Gastrocnemius medialis (tissue), 4 donors: ENCODE data around the gene OMP. TPM values are rescaled to one million over a fixed set of nuclear protein-coding genes. Genes with fewer than 3 reads are reported as not detected.

ENCODE experiments used
- ATAC-seq, 2 donors: fragments of 150-250 bp; one replicate each; pipeline ENCODE4 v1.9.1; 2016
- DNase-seq, 2 donors: peaks; one replicate each; pipeline ENCODE4 v3.0.0-alpha.2; 2019
- H3K27ac ChIP-seq, 4 donors: fragments of 200-600 bp; sonication (generic); 1 replicate in 1 of 4; 2 replicates in 3 of 4; pipeline ENCODE4 v1.5.1; 2016 to 2018; ENCODE audit warnings: mild to moderate bottlenecking in 2 of 4, moderate library complexity in 1 of 4
- H3K27me3 ChIP-seq, 3 donors: fragments of 200-600 bp; sonication (generic) in 2 of 3; 1 replicate in 1 of 3; 2 replicates in 2 of 3; pipeline versions ENCODE4 v1.5.1 to v1.6.0; 2016 to 2019; ENCODE audit warnings: mild to moderate bottlenecking in 1 of 3, moderate library complexity in 1 of 3
- H3K36me3 ChIP-seq, 2 donors: fragments of 200-600 bp; sonication (generic) in 1 of 2; one replicate each; pipeline ENCODE4 v1.5.1; 2017 to 2018
- H3K4me1 ChIP-seq, 2 donors: fragments of 200-600 bp; sonication (generic) in 1 of 2; one replicate each; pipeline ENCODE4 v1.5.1; 2016 to 2017; ENCODE audit warnings: mild to moderate bottlenecking in 2 of 2
- H3K4me3 ChIP-seq, 4 donors: fragments of 200-600 bp; sonication (generic) in 3 of 4; 1 replicate in 1 of 4; 2 replicates in 3 of 4; pipeline ENCODE4 v1.5.1; 2016 to 2019; ENCODE audit warnings: mild to moderate bottlenecking in 2 of 4
- H3K9me3 ChIP-seq, 3 donors: fragments of 200-600 bp; sonication (generic) in 2 of 3; 1 replicate in 1 of 3; 2 replicates in 2 of 3; pipeline ENCODE4 v1.5.1; 2016 to 2019
- POLR2A ChIP-seq, 2 donors: fragments of 450-650 bp; IDR thresholded peaks; one replicate each; pipeline ENCODE4 v1.6.1; 2017; ENCODE audit warnings: antibody characterized with exemption in 2 of 2, mild to moderate bottlenecking in 2 of 2, moderate library complexity in 2 of 2
- in situ Hi-C, 4 donors: fragments of 200-750 bp; cut with MboI; loops; one replicate each; pipeline versions ENCODE4 v1.15.0 to v1.8.0; 2017; ENCODE audit warnings: low sequenced_read_pairs in 4 of 4
- intact Hi-C: fragments of 100-400 bp; cut with DNase I; formaldehyde crosslinking; loops from one replicate; pipeline ENCODE4 v1.15.1; 2023; ENCODE audit warnings: low total_unique reads
- total RNA-seq, 4 donors: library from RNA; depleted of rRNA; stranded (reverse); fragments of >200 nt; gene quantifications; one replicate each; pipeline versions ENCODE4 v1.1.0 to v1.2.3, GENCODE V29; 2016
- TF ChIP-seq, protein P1 (sequence below), 5 experiments: fragments of 450-650 bp in 3 of 5; fragments of 200-600 bp in 2 of 5; sonication (generic) in 2 of 5; IDR thresholded peaks in 4 of 5; conservative IDR thresholded peaks in 1 of 5; 1 replicate in 4 of 5; 2 replicates in 1 of 5; pipeline ENCODE4 v1.5.1; 2016 to 2019; ENCODE audit warnings: antibody characterized with exemption in 5 of 5, mild to moderate bottlenecking in 3 of 5, moderate library complexity in 3 of 5

Gene OMP
- total RNA-seq, 4 donors from 2014 or later, result not detected

DNA sequence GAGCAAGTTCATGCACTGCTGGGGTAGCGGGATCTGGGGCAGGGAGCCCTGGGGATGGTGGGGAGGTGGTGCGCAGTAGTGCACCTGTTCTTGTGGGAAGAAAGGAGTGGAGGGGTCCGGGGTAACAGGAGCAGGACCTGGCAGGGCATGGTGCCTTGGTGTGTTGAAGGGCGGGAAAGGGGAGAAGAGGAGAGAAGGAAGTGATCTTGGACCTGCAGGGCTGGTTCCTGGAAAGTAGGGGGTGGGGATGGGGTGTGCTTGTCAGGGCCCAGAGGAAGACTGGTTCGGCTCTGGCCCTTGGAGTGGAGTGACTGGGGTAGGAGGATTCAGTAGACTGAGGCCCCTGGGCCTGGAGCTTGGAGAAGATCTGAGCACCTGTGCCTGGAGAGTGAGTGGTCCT, 46.7 kb upstream of the OMP start:
- Histone ChIP-seq H3K27me3 (no peaks in the 10 kb centered on the region), H3K9me3 (peaks cover 0 to 3% (median 0%) of the 10 kb centered on the region in 3 donors), H3K4me1 (no peaks in the 10 kb centered on the region), H3K36me3 (no peaks in the 10 kb centered on the region), H3K27ac (no peak overlapping the region), H3K4me3 (no peak overlapping the region)
- no peak for ATAC-seq
- in situ Hi-C loops (no loop called here), intact Hi-C loops (no loop called here)
- no peak for TF ChIP-seq POLR2A (IDR thresholded peaks at IDR 0.05)
- TF ChIP-seq, protein P1, sequence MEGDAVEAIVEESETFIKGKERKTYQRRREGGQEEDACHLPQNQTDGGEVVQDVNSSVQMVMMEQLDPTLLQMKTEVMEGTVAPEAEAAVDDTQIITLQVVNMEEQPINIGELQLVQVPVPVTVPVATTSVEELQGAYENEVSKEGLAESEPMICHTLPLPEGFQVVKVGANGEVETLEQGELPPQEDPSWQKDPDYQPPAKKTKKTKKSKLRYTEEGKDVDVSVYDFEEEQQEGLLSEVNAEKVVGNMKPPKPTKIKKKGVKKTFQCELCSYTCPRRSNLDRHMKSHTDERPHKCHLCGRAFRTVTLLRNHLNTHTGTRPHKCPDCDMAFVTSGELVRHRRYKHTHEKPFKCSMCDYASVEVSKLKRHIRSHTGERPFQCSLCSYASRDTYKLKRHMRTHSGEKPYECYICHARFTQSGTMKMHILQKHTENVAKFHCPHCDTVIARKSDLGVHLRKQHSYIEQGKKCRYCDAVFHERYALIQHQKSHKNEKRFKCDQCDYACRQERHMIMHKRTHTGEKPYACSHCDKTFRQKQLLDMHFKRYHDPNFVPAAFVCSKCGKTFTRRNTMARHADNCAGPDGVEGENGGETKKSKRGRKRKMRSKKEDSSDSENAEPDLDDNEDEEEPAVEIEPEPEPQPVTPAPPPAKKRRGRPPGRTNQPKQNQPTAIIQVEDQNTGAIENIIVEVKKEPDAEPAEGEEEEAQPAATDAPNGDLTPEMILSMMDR (IDR thresholded peaks at IDR 0.05 in 4 of 5, conservative IDR thresholded peaks at IDR 0.05 in 1 of 5), result no peak
- no peak for DNase-seq

DNA sequence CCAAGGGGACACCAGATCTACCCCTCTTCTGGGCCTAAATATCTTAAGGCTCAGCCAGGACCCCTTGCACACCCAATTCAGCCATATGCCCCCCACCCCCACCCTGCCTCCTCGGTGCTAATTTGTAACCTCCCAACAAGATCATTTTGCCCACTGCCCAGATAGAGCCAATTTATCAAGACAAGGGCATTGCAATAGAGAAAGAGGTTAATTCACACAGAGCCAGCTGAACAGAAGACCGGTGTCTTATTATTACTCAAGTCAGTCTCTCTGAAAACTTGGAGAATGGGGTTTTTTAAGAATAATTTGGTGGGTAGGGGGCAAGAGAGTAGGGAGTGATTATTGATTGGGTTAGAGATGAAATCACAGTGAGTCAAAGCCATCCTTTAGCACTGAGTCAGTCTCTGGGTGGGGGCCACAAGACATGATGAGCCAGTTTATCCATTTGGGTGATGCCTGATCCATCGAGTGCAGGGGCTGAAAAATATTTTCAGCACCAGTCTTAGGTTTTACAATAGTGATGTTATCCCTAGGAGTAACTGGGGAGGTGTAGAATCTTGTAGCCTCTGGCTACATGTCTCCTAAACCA, 45.7 kb upstream of the OMP start:
- intact Hi-C loops, result no loop called here
- no peaks in the 10 kb centered on the region for H3K4me1 ChIP-seq
- in situ Hi-C loops, result no loop called here
- no peak overlapping the region for H3K27ac ChIP-seq
- ATAC-seq (no peak), DNase-seq (no peak)
- no peaks in the 10 kb centered on the region for H3K36me3 ChIP-seq
- no peak overlapping the region for H3K4me3 ChIP-seq
- H3K9me3 ChIP-seq, result peaks cover 0 to 3% (median 0%) of the 10 kb centered on the region in 3 donors
- no peaks in the 10 kb centered on the region for H3K27me3 ChIP-seq
- TF ChIP-seq, protein P1 (IDR thresholded peaks at IDR 0.05 in 4 of 5, conservative IDR thresholded peaks at IDR 0.05 in 1 of 5), result no peak
- TF ChIP-seq POLR2A (IDR thresholded peaks at IDR 0.05), result no peak

DNA sequence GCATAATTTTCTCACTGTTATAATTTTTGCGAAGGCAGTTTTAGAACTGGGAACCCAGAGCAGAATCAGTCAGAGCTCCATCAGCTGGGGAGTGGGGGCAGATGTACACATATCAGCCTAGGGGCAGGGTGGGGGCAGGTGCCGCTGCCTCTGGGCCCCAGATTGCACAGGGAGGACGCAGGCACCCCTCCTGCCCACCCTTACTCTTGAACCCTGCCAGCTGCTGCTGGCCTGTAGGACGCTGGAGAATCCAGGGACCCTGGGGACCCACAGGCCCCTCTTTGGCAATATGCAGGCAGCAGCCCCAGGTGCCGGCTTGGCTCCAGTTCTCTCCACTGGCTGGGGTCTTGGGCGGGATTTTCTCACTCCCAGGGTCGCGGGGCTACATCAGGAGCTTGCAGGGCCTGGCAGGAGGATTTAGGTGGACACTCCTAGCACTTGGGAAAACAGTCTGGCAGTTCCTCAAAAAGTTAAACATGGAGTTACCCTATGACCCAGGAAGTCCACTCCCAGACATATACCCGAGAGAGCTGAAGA, 44.6 kb upstream of the OMP start:
- intact Hi-C loops (no loop called here), in situ Hi-C loops (no loop called here)
- Histone ChIP-seq H3K4me1 (no peaks in the 10 kb centered on the region), H3K36me3 (no peaks in the 10 kb centered on the region), H3K4me3 (no peak overlapping the region), H3K9me3 (peaks cover 0 to 3% (median 0%) of the 10 kb centered on the region in 3 donors), H3K27ac (no peak overlapping the region), H3K27me3 (no peaks in the 10 kb centered on the region)
- DNase-seq (no peak), ATAC-seq (no peak)
- TF ChIP-seq POLR2A (IDR thresholded peaks at IDR 0.05), result no peak
- TF ChIP-seq, protein P1 (IDR thresholded peaks at IDR 0.05 in 4 of 5, conservative IDR thresholded peaks at IDR 0.05 in 1 of 5), result no peak

DNA sequence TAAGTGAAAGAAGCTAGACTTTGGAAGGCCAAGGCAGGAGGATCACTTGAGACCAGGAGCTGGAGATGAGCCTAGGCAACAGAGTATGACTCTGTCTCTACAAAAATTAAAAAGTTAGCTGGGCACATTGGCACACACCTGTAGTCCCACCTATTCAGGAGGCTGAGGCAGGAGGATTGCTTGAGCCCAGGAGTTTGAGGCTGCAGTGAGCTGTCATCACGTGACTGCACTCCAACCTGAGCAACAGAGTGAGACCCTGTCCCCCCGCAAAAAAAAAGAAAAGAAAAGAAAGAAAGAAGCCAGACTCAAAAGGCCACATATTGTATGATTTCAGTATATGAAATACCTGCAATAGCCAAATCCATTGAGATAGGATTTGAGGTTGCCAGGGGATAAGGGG, 43.7 kb upstream of the OMP start:
- H3K9me3 ChIP-seq, result peaks cover 0 to 3% (median 0%) of the 10 kb centered on the region in 3 donors
- no peak overlapping the region for H3K4me3 ChIP-seq
- intact Hi-C loops, result no loop called here
- H3K4me1 ChIP-seq, result no peaks in the 10 kb centered on the region
- DNase-seq (no peak), ATAC-seq (no peak)
- H3K27ac ChIP-seq, result no peak overlapping the region
- H3K27me3 ChIP-seq, result no peaks in the 10 kb centered on the region
- in situ Hi-C loops, result no loop called here
- H3K36me3 ChIP-seq, result no peaks in the 10 kb centered on the region
- TF ChIP-seq, protein P1 (IDR thresholded peaks at IDR 0.05 in 4 of 5, conservative IDR thresholded peaks at IDR 0.05 in 1 of 5), result no peak
- TF ChIP-seq POLR2A (IDR thresholded peaks at IDR 0.05), result no peak

DNA sequence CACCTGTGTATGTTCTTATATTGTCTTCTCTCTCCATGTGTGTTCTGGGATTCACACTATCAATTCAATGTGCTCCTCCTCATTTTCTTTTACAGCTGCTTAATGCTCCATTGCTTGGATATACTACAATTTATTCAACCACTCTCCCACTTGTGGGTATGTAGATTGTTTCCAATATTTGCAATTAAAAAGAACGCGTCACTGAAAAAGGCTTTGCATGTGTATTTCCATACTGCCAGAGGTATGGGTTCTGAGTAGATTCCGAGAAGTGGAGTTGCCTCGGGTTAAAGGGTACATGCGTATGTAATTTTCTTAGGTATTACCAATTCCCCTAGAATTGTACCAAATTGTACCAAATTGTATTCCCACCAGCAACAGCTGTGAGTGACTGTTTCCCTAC, 42.8 kb upstream of the OMP start:
- in situ Hi-C loops, result no loop called here
- Histone ChIP-seq H3K36me3 (no peaks in the 10 kb centered on the region), H3K9me3 (peaks cover 0 to 3% (median 0%) of the 10 kb centered on the region in 3 donors), H3K27me3 (no peaks in the 10 kb centered on the region), H3K4me1 (no peaks in the 10 kb centered on the region), H3K27ac (no peak overlapping the region), H3K4me3 (no peak overlapping the region)
- intact Hi-C loops, result no loop called here
- DNase-seq (no peak), ATAC-seq (no peak)
- TF ChIP-seq POLR2A (IDR thresholded peaks at IDR 0.05), result no peak
- TF ChIP-seq, protein P1 (IDR thresholded peaks at IDR 0.05 in 4 of 5, conservative IDR thresholded peaks at IDR 0.05 in 1 of 5), result no peak
